GM12891 (cell line): ENCODE results near the gene PLPP7.

Source experiments
- POLR2A ChIP-seq: IDR thresholded peaks from 2 replicates; pipeline ENCODE4 v1.6.1; 2011; ENCODE audit warnings: low read depth, low read length, control low read depth
- POLR2AphosphoS5 ChIP-seq: IDR thresholded peaks from 2 replicates; pipeline ENCODE4 v1.6.1; 2011; ENCODE audit warnings: low read depth, low read length, control low read depth
- TAF1 ChIP-seq: IDR thresholded peaks from 2 replicates; pipeline ENCODE4 v1.6.1; 2011; ENCODE audit warnings: low read depth, low read length, control low read depth

DNA sequence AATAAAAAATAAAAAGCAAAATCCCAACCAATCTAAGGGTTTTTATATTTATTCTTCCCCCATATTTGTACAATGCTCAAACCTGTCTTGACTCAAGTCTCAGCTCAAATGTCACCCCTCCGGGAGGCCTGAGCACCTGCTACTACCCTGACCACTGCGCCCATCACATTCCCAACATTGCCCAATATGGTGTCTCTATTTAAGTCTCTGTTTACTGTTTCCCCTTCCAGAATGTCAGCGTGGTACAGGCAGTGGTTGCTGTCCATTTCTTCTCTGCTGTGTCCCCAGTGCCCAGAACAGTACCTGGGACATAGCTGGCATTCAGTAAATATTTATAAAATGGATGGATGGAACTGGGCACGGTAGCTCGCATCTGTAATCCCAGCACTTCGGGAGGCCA is 57.0 kb downstream of the PLPP7 start:
- no peak for TF ChIP-seq TAF1
- no peak for TF ChIP-seq POLR2A
- no peak for TF ChIP-seq POLR2AphosphoS5
